NCI-H2081 treated with DMSO at 0.1 percent for 48 hours (cell line): ENCODE data around the gene UBE2B.

ENCODE experiments used
- DNase-seq: peaks from one replicate; lab custom pipeline; 2025; lab: John Stamatoyannopoulos, UW

UBE2B gene

GRCh38 chr5:134437847-134438581 is 66.6 kb downstream of the UBE2B start:
- no peak for DNase-seq

GRCh38 chr5:134438721-134439123 is 67.4 kb downstream of the UBE2B start:
- DNase-seq, result no peak

GRCh38 chr5:134439210-134439654 is 67.9 kb downstream of the UBE2B start:
- DNase-seq, result no peak

GRCh38 chr5:134440201-134440755 is 68.9 kb downstream of the UBE2B start:
- DNase-seq, result no peak
